ENCODE results near the gene SLC9A1.

DNA sequence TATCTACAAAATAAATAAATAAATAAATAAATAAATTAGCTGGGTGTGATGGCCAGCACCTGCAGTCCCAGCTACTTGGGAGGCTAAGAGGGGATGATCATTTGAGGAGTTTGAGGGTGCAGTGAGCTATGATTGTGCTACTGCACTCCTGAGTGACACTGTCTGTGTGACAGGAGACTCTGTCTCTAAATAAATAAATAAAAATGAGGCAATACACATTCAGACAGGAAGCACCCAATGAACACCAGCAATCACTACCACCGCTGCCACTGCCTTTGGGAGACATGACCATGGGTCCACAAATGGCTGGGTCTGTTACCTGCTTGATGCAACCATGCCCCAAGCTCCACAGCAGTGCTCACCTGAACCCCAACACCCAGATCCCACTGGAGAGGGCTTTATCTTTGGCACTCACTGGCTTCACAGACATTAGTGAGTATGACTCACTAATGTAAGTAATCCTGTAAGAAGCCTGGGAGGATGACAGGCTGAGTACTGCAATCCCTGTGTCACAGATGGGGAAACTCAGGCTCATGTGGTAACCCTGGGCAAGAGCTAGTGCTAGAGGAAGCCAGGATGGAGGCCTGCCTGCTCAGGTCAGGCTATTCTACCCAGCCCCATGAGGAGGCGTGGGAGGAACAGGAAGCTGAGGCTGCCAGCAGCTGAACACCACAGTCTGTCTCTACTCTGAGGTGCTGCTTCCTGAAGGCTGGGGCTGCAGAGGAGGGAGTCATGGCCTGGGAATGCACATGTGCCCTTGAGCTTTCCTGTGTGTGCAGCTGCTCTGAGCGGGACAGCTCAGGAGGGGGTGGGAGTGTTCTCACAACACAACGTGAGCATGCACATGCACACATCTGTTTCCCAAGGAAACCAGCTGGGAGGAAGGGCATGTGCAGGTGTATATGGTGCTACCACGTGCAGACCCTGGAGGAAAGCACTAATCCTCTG lies 43.0 kb downstream of the SLC9A1 start:
- TF ChIP-seq, protein P1, sequence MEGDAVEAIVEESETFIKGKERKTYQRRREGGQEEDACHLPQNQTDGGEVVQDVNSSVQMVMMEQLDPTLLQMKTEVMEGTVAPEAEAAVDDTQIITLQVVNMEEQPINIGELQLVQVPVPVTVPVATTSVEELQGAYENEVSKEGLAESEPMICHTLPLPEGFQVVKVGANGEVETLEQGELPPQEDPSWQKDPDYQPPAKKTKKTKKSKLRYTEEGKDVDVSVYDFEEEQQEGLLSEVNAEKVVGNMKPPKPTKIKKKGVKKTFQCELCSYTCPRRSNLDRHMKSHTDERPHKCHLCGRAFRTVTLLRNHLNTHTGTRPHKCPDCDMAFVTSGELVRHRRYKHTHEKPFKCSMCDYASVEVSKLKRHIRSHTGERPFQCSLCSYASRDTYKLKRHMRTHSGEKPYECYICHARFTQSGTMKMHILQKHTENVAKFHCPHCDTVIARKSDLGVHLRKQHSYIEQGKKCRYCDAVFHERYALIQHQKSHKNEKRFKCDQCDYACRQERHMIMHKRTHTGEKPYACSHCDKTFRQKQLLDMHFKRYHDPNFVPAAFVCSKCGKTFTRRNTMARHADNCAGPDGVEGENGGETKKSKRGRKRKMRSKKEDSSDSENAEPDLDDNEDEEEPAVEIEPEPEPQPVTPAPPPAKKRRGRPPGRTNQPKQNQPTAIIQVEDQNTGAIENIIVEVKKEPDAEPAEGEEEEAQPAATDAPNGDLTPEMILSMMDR (optimal IDR thresholded peaks at IDR 0.05 in 1 of 3, IDR thresholded peaks at IDR 0.05 in 1 of 3, conservative IDR thresholded peaks at IDR 0.05 in 1 of 3; ENCODE audit: extremely low read depth in 1 of 3, insufficient read depth in 2 of 3, low read length in 3 of 3), result peak; percentile 40 to 82 (median 69)
- TF ChIP-seq EZH2 (IDR thresholded peaks at IDR 0.05; ENCODE audit: low read length), result no peak

Measured in keratinocyte (primary cell).